ENCODE measurements around the gene GRIA3.

DNA sequence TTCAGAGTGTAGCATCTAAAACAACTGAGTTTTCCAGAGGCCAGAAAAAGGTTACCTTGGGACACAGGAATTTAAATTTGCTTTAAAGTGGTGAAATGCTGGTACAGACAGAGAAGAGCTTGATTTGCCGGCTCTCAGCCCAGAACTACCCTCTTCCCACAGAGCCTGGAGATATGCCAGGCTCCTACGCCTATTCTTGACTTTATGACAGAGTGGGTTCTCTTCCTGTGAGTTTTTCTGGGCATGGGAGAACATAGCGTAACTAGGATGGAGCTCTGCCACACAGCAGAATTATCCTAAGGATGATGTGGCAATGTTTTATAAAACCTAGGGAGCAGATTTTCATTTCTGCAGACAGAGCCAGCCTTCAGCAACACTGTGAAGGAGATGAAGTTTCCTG is 241.8 kb downstream of the GRIA3 start:
- TF ChIP-seq POLR2A (IDR thresholded peaks at IDR 0.05; ENCODE audit: low read depth, low read length) (no peak), POLR2AphosphoS5 (IDR thresholded peaks at IDR 0.05; ENCODE audit: low read depth, low read length) (no peak), TAF1 (IDR thresholded peaks at IDR 0.05; ENCODE audit: borderline replicate concordance, low read depth, low read length) (no peak)

Data from GM12892 (cell line).